ENCODE data around the gene ATP10A.

GRCh38 chr15:25733856-25734679 is 129.1 kb downstream of the ATP10A start:
- TF ChIP-seq CTCF (IDR thresholded peaks at IDR 0.05 in 2 of 3, conservative IDR thresholded peaks at IDR 0.05 in 1 of 3; ENCODE audit: borderline replicate concordance in 1 of 3, insufficient read depth in 1 of 3, low read depth in 2 of 3, low read length in 2 of 3), result no peak
- no peak for TF ChIP-seq SIN3A (IDR thresholded peaks at IDR 0.05; ENCODE audit: low read depth)
- no peak for TF ChIP-seq ATF3 (IDR thresholded peaks at IDR 0.05)
- no peak for TF ChIP-seq EZH2phosphoT487 (IDR thresholded peaks at IDR 0.05; ENCODE audit: borderline replicate concordance)
- no peak for TF ChIP-seq EGR1 (IDR thresholded peaks at IDR 0.05; ENCODE audit: low read depth)
- TF ChIP-seq FOSL1 (IDR thresholded peaks at IDR 0.05; ENCODE audit: low read depth), result no peak
- TF ChIP-seq POLR2A (IDR thresholded peaks at IDR 0.05; ENCODE audit: borderline replicate concordance, extremely low read depth, insufficient read depth, insufficient read length), result no peak
- no peak for TF ChIP-seq POLR2AphosphoS5 (IDR thresholded peaks at IDR 0.05; ENCODE audit: low read depth, low read length)
- TF ChIP-seq MAX (IDR thresholded peaks at IDR 0.05), result no peak
- TF ChIP-seq ZNF274 (IDR thresholded peaks at IDR 0.05; ENCODE audit: low read depth, low read length), result no peak
- no peak for TF ChIP-seq TCF7L2 (IDR thresholded peaks at IDR 0.05; ENCODE audit: borderline replicate concordance, extremely low read depth, insufficient read depth, insufficient read length)
